Ovary (tissue), 9 donors: ENCODE measurements around the gene NRIP1. TPM values are rescaled to one million over a fixed set of nuclear protein-coding genes. Genes with fewer than 3 reads are reported as not detected.

Source experiments
- DNase-seq, 5 donors: peaks; one replicate each; pipeline ENCODE4 v3.0.0-alpha.2; 2019 to 2020
- H3K27ac ChIP-seq, 2 donors: fragments of 200-600 bp; one replicate each; pipeline versions ENCODE4 v1.5.1 to v1.8.0; 2019 to 2022
- H3K27me3 ChIP-seq: fragments of 200-600 bp; one replicate; pipeline ENCODE4 v1.8.0; 2022
- H3K36me3 ChIP-seq: fragments of 200-600 bp; sonication (generic); one replicate; pipeline ENCODE4 v1.5.1; 2019
- H3K4me1 ChIP-seq: one replicate; pipeline ENCODE4 v1.8.1; 2013; ENCODE audit warnings: mild to moderate bottlenecking, moderate library complexity; ENCODE audit not compliant: insufficient read depth
- H3K4me3 ChIP-seq: fragments of 200-600 bp; sonication (generic); one replicate; pipeline ENCODE4 v1.5.1; 2017
- H3K9me3 ChIP-seq, 2 donors: fragments of 200-600 bp in 1 of 2; sonication (generic) in 1 of 2; one replicate each; pipeline versions ENCODE4 v1.5.1 to v1.8.1; 2013 to 2019; ENCODE audit warnings: mild to moderate bottlenecking in 1 of 2, moderate library complexity in 1 of 2
- EP300 ChIP-seq: sonication (generic); formaldehyde crosslinking; IDR thresholded peaks from one replicate; pipeline ENCODE4 v1.6.1; 2017; ENCODE audit warnings: antibody characterized with exemption
- POLR2A ChIP-seq: fragments of 450-650 bp; IDR thresholded peaks from one replicate; pipeline ENCODE4 v1.6.1; 2017; ENCODE audit warnings: antibody characterized with exemption, mild to moderate bottlenecking, moderate library complexity
- WGBS, 3 donors: extraction: QIAGEN DNeasy Blood & Tissue Kit in 1 of 3; methylation state at CpG; one replicate each; pipeline versions ENCODE4 v1.1.5 to v1.1.7; 2013 to 2017; 5-methylcytosine and 5-hydroxymethylcytosine counted together
- intact Hi-C, 4 donors: fragments of 100-400 bp; cut with DNase I; formaldehyde crosslinking; loops; one replicate each; pipeline versions ENCODE4 v1.11.0 to v1.15.1; 2022 to 2023
- polyA plus RNA-seq, 2 donors: library from polyadenylated mRNA; stranded (reverse); fragments of 200-250 nt in 1 of 2; fragments of 350-450 nt in 1 of 2; fragmentation: Illumina TruSeq in 1 of 2; extraction: RNeasy Lipid Tissue Mini Kit (QIAGEN cat#74804) in 1 of 2; gene quantifications; one replicate each; pipeline ENCODE4 v1.2.3, GENCODE V29; 2013 to 2014
- total RNA-seq, 7 donors: library from RNA; depleted of rRNA in 2 of 7; stranded (reverse); fragments of >200 nt in 2 of 7; fragmentation: NEBNext Ultra II Directional in 3 of 7; extraction: Animal tissue kit (Norgen Biotek cat#: 25700) in 3 of 7; gene quantifications; one replicate each; pipeline versions ENCODE4 v1.1.0 to v1.2.4, GENCODE V29; 2016 to 2023
- TF ChIP-seq, protein P1 (sequence below), 3 donors: fragments of 450-650 bp in 2 of 3; fragments of 200-600 bp in 1 of 3; IDR thresholded peaks; one replicate each; pipeline versions ENCODE4 v1.5.1 to v1.8.0; 2016 to 2022; ENCODE audit warnings: antibody characterized with exemption in 3 of 3, mild to moderate bottlenecking in 1 of 3
- donor health status: DM: no; HTN: no; CAD: no; lungs with moderate emphysema.
- donor health status: DM: no; HTN: no; CAD: no.
- donor health status: Bipolar disorder and iron deficiency.
- donor health status: DM: yes; HTN: yes; CAD: no.
- donor health status: DM: no; HTN: no; CAD: no.
- donor health status: DM: yes; HTN: yes; CAD: no.

NRIP1 gene
- total and polyA plus RNA-seq, 9 donors: 9.4 to 56.6 (median 39.9) TPM

DNA sequence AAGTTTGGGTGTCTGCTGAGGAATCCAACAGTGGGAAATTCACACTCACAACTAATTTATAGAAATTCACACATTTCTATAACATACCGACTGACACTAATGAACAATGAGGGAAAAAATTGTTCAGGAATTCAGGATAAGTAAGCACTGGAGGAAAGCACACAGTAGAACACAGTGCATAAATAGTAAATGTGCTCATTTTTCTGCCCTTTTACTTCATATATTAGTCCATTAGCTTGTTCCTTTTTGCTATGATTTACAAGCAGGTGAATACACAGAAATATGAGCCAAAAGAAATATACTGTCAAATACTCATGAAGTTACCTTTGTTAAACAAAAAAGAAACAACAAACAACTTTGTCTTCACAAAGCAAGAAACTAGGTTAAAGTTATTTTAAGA is 11.3 kb downstream of the NRIP1 start:
- peaks cover 6% of the 10 kb centered on the region for H3K4me1 ChIP-seq
- intact Hi-C loops: no loop called here
- DNase-seq: no peak
- H3K36me3 ChIP-seq: no peaks in the 10 kb centered on the region
- H3K4me3 ChIP-seq: no peak overlapping the region
- WGBS, 3 donors: 53 to 59% (median 54%) methylated on average over 1 of the region's 1 CpG
- no peak overlapping the region for H3K27ac ChIP-seq
- no peaks in the 10 kb centered on the region for H3K9me3 ChIP-seq
- no peaks in the 10 kb centered on the region for H3K27me3 ChIP-seq
- TF ChIP-seq, protein P1, sequence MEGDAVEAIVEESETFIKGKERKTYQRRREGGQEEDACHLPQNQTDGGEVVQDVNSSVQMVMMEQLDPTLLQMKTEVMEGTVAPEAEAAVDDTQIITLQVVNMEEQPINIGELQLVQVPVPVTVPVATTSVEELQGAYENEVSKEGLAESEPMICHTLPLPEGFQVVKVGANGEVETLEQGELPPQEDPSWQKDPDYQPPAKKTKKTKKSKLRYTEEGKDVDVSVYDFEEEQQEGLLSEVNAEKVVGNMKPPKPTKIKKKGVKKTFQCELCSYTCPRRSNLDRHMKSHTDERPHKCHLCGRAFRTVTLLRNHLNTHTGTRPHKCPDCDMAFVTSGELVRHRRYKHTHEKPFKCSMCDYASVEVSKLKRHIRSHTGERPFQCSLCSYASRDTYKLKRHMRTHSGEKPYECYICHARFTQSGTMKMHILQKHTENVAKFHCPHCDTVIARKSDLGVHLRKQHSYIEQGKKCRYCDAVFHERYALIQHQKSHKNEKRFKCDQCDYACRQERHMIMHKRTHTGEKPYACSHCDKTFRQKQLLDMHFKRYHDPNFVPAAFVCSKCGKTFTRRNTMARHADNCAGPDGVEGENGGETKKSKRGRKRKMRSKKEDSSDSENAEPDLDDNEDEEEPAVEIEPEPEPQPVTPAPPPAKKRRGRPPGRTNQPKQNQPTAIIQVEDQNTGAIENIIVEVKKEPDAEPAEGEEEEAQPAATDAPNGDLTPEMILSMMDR (IDR thresholded peaks at IDR 0.05): no peak
- TF ChIP-seq EP300: no peak
- no peak for TF ChIP-seq POLR2A

- no peak overlapping the region for H3K27ac ChIP-seq
- DNase-seq: no peak
- intact Hi-C loops: no loop called here
- H3K9me3 ChIP-seq: no peaks in the 10 kb centered on the region
- no peaks in the 10 kb centered on the region for H3K36me3 ChIP-seq
- TF ChIP-seq POLR2A (no peak), EP300 (no peak)
- TF ChIP-seq, protein P1 (IDR thresholded peaks at IDR 0.05): no peak
- no peak overlapping the region for H3K4me3 ChIP-seq
- 85 to 87% (median 87%) methylated on average over 4 of the region's 4 CpGs for WGBS, 3 donors
- H3K4me1 ChIP-seq: peaks cover 7% of the 10 kb centered on the region
- no peaks in the 10 kb centered on the region for H3K27me3 ChIP-seq
These were observed 12.4 kb downstream of the NRIP1 start for GRCh38 chr21:15052459-15052763.

DNA sequence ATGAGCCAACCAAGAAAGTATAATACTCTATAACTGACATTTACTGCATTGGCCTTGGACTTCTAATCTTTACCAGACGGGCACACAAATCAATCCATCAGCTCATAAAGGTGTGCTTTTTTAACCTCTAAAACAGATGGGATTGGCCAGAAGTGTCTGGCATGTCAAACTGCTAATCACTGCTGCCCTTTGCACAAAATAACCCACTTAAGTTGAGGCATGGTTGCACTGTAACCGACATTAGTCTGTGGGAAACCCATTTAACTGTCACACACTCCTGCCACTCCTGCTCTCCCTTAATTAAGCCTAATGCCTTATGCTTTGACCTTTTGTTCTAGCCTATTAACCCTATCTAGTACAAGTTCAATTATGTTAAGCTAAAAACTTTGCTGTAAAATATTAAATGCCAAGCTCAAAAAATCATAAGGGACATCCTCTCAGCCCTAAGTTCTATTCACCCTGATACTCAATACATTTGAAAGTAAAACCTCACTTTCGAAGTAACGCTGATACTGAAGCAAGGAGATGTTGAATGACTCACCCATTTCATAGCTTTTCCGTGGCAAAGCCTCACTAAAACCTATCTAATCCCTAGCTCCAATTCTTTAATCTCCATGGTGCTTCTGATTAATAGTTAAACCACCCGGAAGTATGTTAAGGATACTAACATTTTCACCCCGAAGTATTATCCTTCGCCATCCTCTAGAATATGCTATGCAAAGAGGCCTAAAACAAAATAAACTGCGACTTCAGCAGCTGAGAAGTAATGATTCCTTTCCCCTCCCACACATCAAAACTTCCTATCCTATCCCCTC is 12.9 kb downstream of the NRIP1 start:
- TF ChIP-seq EP300 (no peak), POLR2A (no peak)
- TF ChIP-seq, protein P1 (IDR thresholded peaks at IDR 0.05): no peak
- Histone ChIP-seq H3K27ac (no peak overlapping the region), H3K36me3 (no peaks in the 10 kb centered on the region), H3K9me3 (no peaks in the 10 kb centered on the region), H3K27me3 (no peaks in the 10 kb centered on the region), H3K4me1 (peaks cover 5% of the 10 kb centered on the region), H3K4me3 (no peak overlapping the region)
- intact Hi-C loops: no loop called here
- 59 to 63% (median 63%) methylated on average over 9 of the region's 9 CpGs for WGBS, 3 donors
- no peak for DNase-seq

DNA sequence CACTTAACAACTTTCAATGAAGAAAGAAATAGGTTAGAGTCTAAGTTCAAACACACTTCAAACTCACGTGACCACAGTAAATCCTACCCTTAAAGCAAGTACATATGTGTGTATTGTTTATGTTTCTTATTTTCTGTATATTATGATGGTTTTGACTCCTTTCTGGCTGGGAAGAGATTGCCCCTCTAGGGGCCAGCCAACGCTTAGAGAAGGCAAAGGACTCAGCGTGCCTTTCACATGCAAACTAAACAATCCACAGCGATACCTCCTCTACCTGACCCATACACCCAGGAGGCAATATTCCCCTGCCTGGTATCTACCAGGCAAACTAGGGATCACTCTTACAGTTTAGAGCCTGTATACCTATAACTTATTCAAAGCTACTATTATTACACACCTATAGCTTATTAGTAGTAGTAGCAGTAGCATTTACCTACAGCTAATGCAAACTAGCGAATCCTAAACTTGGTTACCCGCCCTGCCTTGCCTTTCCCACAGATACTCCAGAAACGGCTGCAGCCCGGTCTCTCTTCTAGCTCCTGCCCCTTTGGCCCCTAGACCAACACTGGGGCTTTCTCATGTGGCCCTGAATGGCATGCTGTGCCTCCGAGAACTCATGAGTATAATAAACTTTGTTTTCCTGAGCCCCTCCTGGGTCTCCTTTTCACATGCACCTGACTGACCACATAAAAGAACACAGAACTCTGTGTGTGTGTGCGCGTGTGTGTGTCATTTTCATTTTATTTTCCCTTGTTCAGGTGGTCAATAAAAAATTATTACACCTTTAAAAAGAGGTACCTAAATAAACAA is 14.0 kb downstream of the NRIP1 start:
- Histone ChIP-seq H3K4me1 (peaks cover 5% of the 10 kb centered on the region), H3K27me3 (no peaks in the 10 kb centered on the region), H3K27ac (no peak overlapping the region), H3K4me3 (no peak overlapping the region), H3K36me3 (no peaks in the 10 kb centered on the region), H3K9me3 (no peaks in the 10 kb centered on the region)
- 86 to 91% (median 87%) methylated on average over 11 of the region's 11 CpGs for WGBS, 3 donors
- DNase-seq: no peak
- TF ChIP-seq POLR2A (no peak), EP300 (no peak)
- TF ChIP-seq, protein P1 (IDR thresholded peaks at IDR 0.05): no peak
- intact Hi-C loops: no loop called here
